ENCODE measurements around the gene TEX26. TPM values are rescaled to one million over a fixed set of nuclear protein-coding genes. Genes with fewer than 3 reads are reported as not detected.

Gene TEX26
- total and polyA plus RNA-seq, 2 of the 4 experiments (the other 2 are of a cell fraction): not detected

- Histone ChIP-seq H3K27ac (ENCODE audit: insufficient read depth, low read length) (no peak overlapping the region), H3K18ac (ENCODE audit: low read depth, low read length) (no peak overlapping the region), H3K36me3 (ENCODE audit: control insufficient read depth, insufficient read depth, low read length) (no peaks in the 10 kb centered on the region), H2AK9ac (replicated peaks; ENCODE audit: low read depth, low read length, poor library complexity) (no peak overlapping the region), H3K9ac (ENCODE audit: low read depth, low read length) (no peak overlapping the region), H3K27me3 (ENCODE audit: control insufficient read depth, insufficient read depth, low read length) (no peaks in the 10 kb centered on the region), H2BK120ac (ENCODE audit: low read depth, low read length) (no peak overlapping the region), H3K4ac (ENCODE audit: low read depth, low read length) (no peak overlapping the region), H4K8ac (ENCODE audit: low read depth in 2 of 2, low read length in 2 of 2) (no peak overlapping the region), H3K14ac (replicated peaks; ENCODE audit: low read depth, low read length) (no peak overlapping the region), H3K9me3 (ENCODE audit: control insufficient read depth, insufficient read depth, low read length) (peaks cover 2% of the 10 kb centered on the region; the same call in 1 of the 2 replicates), H3K9me1 (ENCODE audit: insufficient read depth, low read length) (peaks cover 18% of the 10 kb centered on the region), H2BK5ac (ENCODE audit: low read depth, low read length, poor library complexity, severe bottlenecking) (no peak overlapping the region), H3K79me1 (ENCODE audit: low read depth in 1 of 2, low read length in 2 of 2) (peaks cover 0 to 4% of the 10 kb centered on the region in 2 experiments; a peak in 1 of 4 replicates), H2AK5ac (ENCODE audit: low read depth, low read length) (no peak overlapping the region; the same call in 1 of the 2 replicates), H2AFZ (replicated peaks; ENCODE audit: low read length, poor library complexity) (no peak overlapping the region), H3K4me1 (ENCODE audit: control insufficient read depth, insufficient read depth, low read length) (peaks cover 24% of the 10 kb centered on the region), H3K4me3 (ENCODE audit: insufficient read depth, low read depth, low read length) (no peak overlapping the region), H3K4me2 (ENCODE audit: low read depth, low read length) (no peak overlapping the region), H4K91ac (ENCODE audit: insufficient read depth, low read depth, low read length) (no peak overlapping the region), H4K20me1 (ENCODE audit: insufficient read depth, low read length) (no peaks in the 10 kb centered on the region), H2BK20ac (ENCODE audit: low read depth, low read length) (no peak overlapping the region), H2BK15ac (ENCODE audit: low read depth, low read length) (no peak overlapping the region), H3K23ac (ENCODE audit: low read depth, low read length) (no peak overlapping the region), H3K56ac (ENCODE audit: extremely low read depth, insufficient read depth, low read length) (no peak overlapping the region), H4K5ac (ENCODE audit: low read depth, low read length) (no peak overlapping the region)
- no peak for ATAC-seq (ENCODE audit: low read depth)
- ChIA-PET POLR2A (ENCODE audit: unreplicated experiment) (no interaction called here), CTCF (no interaction called here)
- TF ChIP-seq, protein P1, sequence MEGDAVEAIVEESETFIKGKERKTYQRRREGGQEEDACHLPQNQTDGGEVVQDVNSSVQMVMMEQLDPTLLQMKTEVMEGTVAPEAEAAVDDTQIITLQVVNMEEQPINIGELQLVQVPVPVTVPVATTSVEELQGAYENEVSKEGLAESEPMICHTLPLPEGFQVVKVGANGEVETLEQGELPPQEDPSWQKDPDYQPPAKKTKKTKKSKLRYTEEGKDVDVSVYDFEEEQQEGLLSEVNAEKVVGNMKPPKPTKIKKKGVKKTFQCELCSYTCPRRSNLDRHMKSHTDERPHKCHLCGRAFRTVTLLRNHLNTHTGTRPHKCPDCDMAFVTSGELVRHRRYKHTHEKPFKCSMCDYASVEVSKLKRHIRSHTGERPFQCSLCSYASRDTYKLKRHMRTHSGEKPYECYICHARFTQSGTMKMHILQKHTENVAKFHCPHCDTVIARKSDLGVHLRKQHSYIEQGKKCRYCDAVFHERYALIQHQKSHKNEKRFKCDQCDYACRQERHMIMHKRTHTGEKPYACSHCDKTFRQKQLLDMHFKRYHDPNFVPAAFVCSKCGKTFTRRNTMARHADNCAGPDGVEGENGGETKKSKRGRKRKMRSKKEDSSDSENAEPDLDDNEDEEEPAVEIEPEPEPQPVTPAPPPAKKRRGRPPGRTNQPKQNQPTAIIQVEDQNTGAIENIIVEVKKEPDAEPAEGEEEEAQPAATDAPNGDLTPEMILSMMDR (conservative IDR thresholded peaks at IDR 0.05; ENCODE audit: low read depth, low read length): no peak
- TF ChIP-seq RFX5 (IDR thresholded peaks at IDR 0.05; ENCODE audit: low read depth, low read length) (no peak), SMC3 (IDR thresholded peaks at IDR 0.05; ENCODE audit: low read depth, low read length) (no peak), CEBPB (IDR thresholded peaks at IDR 0.05; ENCODE audit: low read depth, low read length) (no peak), RAD21 (IDR thresholded peaks at IDR 0.05; ENCODE audit: low read length) (no peak), MXI1 (IDR thresholded peaks at IDR 0.05; ENCODE audit: borderline replicate concordance, low read depth, low read length) (no peak)
- no CpG with 5 or more reads among the region's 5 CpGs for WGBS, 2 experiments (ENCODE audit: extremely low coverage in 2 of 2, insufficient read length in 1 of 2)
- in situ Hi-C loops (cut with MboI; ENCODE audit: low sequenced_read_pairs) (no loop called here), intact Hi-C loops (cut with micrococcal nuclease) (loop anchor here (10.0 kb wide), 1 partner anchor 250 kb away; no protein-coding TSS in a partner anchor), dilution Hi-C loops (cut with HindIII; ENCODE audit: low sequenced_read_pairs, unreplicated experiment) (no loop called here)
- BruUV-seq (replicated peaks): no TSS peak
- no peak for DNase-seq
Measured at GRCh38 chr13:30884543-30884942, 47.9 kb upstream of the TEX26 start.

Measured in IMR-90 (cell line).